ENCODE measurements around the gene ASB2.

GRCh38 chr14:93947282-93947681 lies 29.1 kb downstream of the ASB2 start:
- TF ChIP-seq POLR2AphosphoS5 (IDR thresholded peaks at IDR 0.05), result no peak
- TF ChIP-seq CTCF (IDR thresholded peaks at IDR 0.05 in 8 of 11, conservative IDR thresholded peaks at IDR 0.05 in 3 of 11), result no peak
